Spinal cord (tissue), 10 donors: ENCODE results near the gene BAIAP2L1. TPM values are rescaled to one million over a fixed set of nuclear protein-coding genes. Genes with fewer than 3 reads are reported as not detected.
A peak's percentile ranks its signal among the peaks of the same experiment; 100 is the strongest.
"Not testable (repeated sequence)": the region's sequence is repeated elsewhere in the genome, so short reads cannot be mapped to it uniquely, and the experiment has no call there.

Source experiments
- DNase-seq, 6 donors: peaks; one replicate each; pipeline versions ENCODE4 v3.0.0 to v3.0.0-alpha.2; 2013 to 2015; ENCODE audit warnings: low spot score in 6 of 6, low read depth in 4 of 6
- H3K27ac ChIP-seq: one replicate; pipeline ENCODE4 v1.5.1; 2013; ENCODE audit warnings: low read depth, low read length, control low read depth
- H3K27me3 ChIP-seq: one replicate; pipeline ENCODE4 v1.6.1; 2013; ENCODE audit warnings: low read length; ENCODE audit not compliant: control insufficient read depth, insufficient read depth
- H3K36me3 ChIP-seq: one replicate; pipeline ENCODE4 v1.6.1; 2013; ENCODE audit warnings: low read length; ENCODE audit not compliant: control insufficient read depth, insufficient read depth
- H3K4me1 ChIP-seq: one replicate; pipeline ENCODE4 v1.6.1; 2013; ENCODE audit warnings: low read length; ENCODE audit not compliant: control insufficient read depth, insufficient read depth
- H3K4me3 ChIP-seq: one replicate; pipeline ENCODE4 v1.5.1; 2013; ENCODE audit warnings: low read depth, low read length, control low read depth
- H3K9me3 ChIP-seq: one replicate; pipeline ENCODE4 v1.6.1; 2013; ENCODE audit warnings: low read length; ENCODE audit not compliant: control insufficient read depth, insufficient read depth
- WGBS: methylation state at CpG from one replicate; pipeline ENCODE4 v1.1.5; 2013; ENCODE audit warnings: missing lambda C conversion rate; ENCODE audit not compliant: insufficient coverage; 5-methylcytosine and 5-hydroxymethylcytosine counted together
- long read RNA-seq, 4 donors: transcript quantifications; one replicate each; lab custom pipeline, GENCODE V29; 2026
- polyA plus RNA-seq, 2 donors: library from polyadenylated mRNA; unstranded; fragments of 120-200 nt; gene quantifications; one replicate each; pipeline ENCODE4 v1.2.1, GENCODE V29; 2013; ENCODE audit not compliant: insufficient read length in 2 of 2
- total RNA-seq, 2 donors: library from RNA; depleted of rRNA in 1 of 2; stranded (reverse); fragments of 120-200 nt in 1 of 2; fragments of >200 nt in 1 of 2; gene quantifications; one replicate each; pipeline versions ENCODE4 v1.2.3 to v1.2.4, GENCODE V29; 2013 to 2014
- donor health status: healthy.

BAIAP2L1 gene
- 1 to 10 TPM; 1.5 to 2.0 TPM for total RNA-seq
- 1 to 10 TPM; 2.3 to 4.3 TPM for polyA plus RNA-seq
- long read RNA-seq, donor 1, result 0 reads
- long read RNA-seq, donor 2, result 0 reads
- long read RNA-seq, donor 3, partial matches to known transcripts, result 0 of 11 reads
- long read RNA-seq, donor 3, other reads (novel, unspliced or antisense), result 11 of 11 reads
- long read RNA-seq, donor 4, partial matches to known transcripts, result 6 of 10 reads
- long read RNA-seq, donor 4, other reads (novel, unspliced or antisense), result 0 of 10 reads

- H3K9me3 ChIP-seq, result no peaks in the 10 kb centered on the region
- H3K4me3 ChIP-seq, result no peak within 1 kb of the TSS
- no peaks in the 10 kb centered on the region for H3K36me3 ChIP-seq
- peaks cover 17% of the 10 kb centered on the region for H3K4me1 ChIP-seq
- H3K27me3 ChIP-seq, result peaks cover 34% of the 10 kb centered on the region
- peak in 2 of 6 donors; percentile 45 to 73 for DNase-seq
- WGBS, result under 1% methylated on average over 73 of the region's 76 CpGs
- H3K27ac ChIP-seq, result no peak within 1 kb of the TSS
These were observed at the start of gene BAIAP2L1 for GRCh38 chr7:98400542-98401340. TSS of gene BAIAP2L1 (minus strand) at chr7:98401090. CDS start at chr7:98400852, 238 bp downstream.

GRCh38 chr7:98448766-98449165, 47.9 kb upstream of the BAIAP2L1 start:
- Histone ChIP-seq H3K27me3 (no peaks in the 10 kb centered on the region), H3K27ac (no peak overlapping the region), H3K4me1 (peaks cover 3% of the 10 kb centered on the region), H3K36me3 (no peaks in the 10 kb centered on the region), H3K9me3 (peaks cover 2% of the 10 kb centered on the region), H3K4me3 (no peak overlapping the region)
- 67% methylated on average over 3 of the region's 7 CpGs for WGBS
- peak in 1 of 6 donors; percentile 68 for DNase-seq

GRCh38 chr7:98440992-98441391, 40.1 kb upstream of the BAIAP2L1 start:
- H3K27ac ChIP-seq, DNase-seq, H3K4me1 ChIP-seq, H3K36me3 ChIP-seq, H3K27me3 ChIP-seq, H3K4me3 ChIP-seq, H3K9me3 ChIP-seq: not testable (repeated sequence)
- WGBS, result no CpG with 5 or more reads among the region's 2 CpGs

GRCh38 chr7:98439484-98439883, 38.6 kb upstream of the BAIAP2L1 start:
- WGBS, result 44% methylated on average over 2 of the region's 2 CpGs

GRCh38 chr7:98434087-98434486, 33.2 kb upstream of the BAIAP2L1 start:
- H3K9me3 ChIP-seq, result no peaks in the 10 kb centered on the region
- WGBS, result 83% methylated on average over 10 of the region's 10 CpGs
- no peaks in the 10 kb centered on the region for H3K36me3 ChIP-seq
- H3K4me1 ChIP-seq, result no peaks in the 10 kb centered on the region
- no peak overlapping the region for H3K27ac ChIP-seq
- no peak overlapping the region for H3K4me3 ChIP-seq
- DNase-seq, result no peak
- H3K27me3 ChIP-seq, result peaks cover 2% of the 10 kb centered on the region

More at GRCh38 chr7:98439484-98439883, 38.6 kb upstream of the BAIAP2L1 start:
- no peaks in the 10 kb centered on the region for H3K4me1 ChIP-seq
- H3K27me3 ChIP-seq, result peaks cover 2% of the 10 kb centered on the region
- no peak overlapping the region for H3K4me3 ChIP-seq
- H3K27ac ChIP-seq, result no peak overlapping the region
- peaks cover 1% of the 10 kb centered on the region for H3K9me3 ChIP-seq
- no peak for DNase-seq
- H3K36me3 ChIP-seq, result no peaks in the 10 kb centered on the region

- 91% methylated on average over 5 of the region's 13 CpGs for WGBS
- Histone ChIP-seq H3K4me1 (no peaks in the 10 kb centered on the region), H3K4me3 (no peak overlapping the region), H3K9me3 (no peaks in the 10 kb centered on the region), H3K27ac (no peak overlapping the region), H3K27me3 (no peaks in the 10 kb centered on the region), H3K36me3 (no peaks in the 10 kb centered on the region)
- no peak for DNase-seq
These were observed 28.9 kb upstream of the BAIAP2L1 start for GRCh38 chr7:98429799-98430198.

GRCh38 chr7:98423043-98423442, 22.2 kb upstream of the BAIAP2L1 start:
- Histone ChIP-seq H3K4me3 (no peak overlapping the region), H3K27ac (no peak overlapping the region), H3K4me1 (peaks cover 4% of the 10 kb centered on the region), H3K9me3 (no peaks in the 10 kb centered on the region), H3K36me3 (no peaks in the 10 kb centered on the region), H3K27me3 (no peaks in the 10 kb centered on the region)
- no CpG with 5 or more reads among the region's 2 CpGs for WGBS
- no peak for DNase-seq

- Histone ChIP-seq H3K36me3 (no peaks in the 10 kb centered on the region), H3K27ac (no peak overlapping the region), H3K4me3 (no peak overlapping the region), H3K4me1 (peaks cover 4% of the 10 kb centered on the region), H3K27me3 (no peaks in the 10 kb centered on the region), H3K9me3 (no peaks in the 10 kb centered on the region)
- peak in 2 of 6 donors; percentile 54 to 87 for DNase-seq
- WGBS, result 31% methylated on average over 23 of the region's 27 CpGs
These were observed 20.2 kb upstream of the BAIAP2L1 start for GRCh38 chr7:98420966-98421612.

- H3K27me3 ChIP-seq, DNase-seq, H3K4me1 ChIP-seq, H3K9me3 ChIP-seq, H3K27ac ChIP-seq, H3K4me3 ChIP-seq, H3K36me3 ChIP-seq: not testable (repeated sequence)
- WGBS, result 100% methylated on average over 3 of the region's 3 CpGs
These were observed 19.1 kb upstream of the BAIAP2L1 start for GRCh38 chr7:98419988-98420387.
